Motor neuron (in vitro differentiated cells): ENCODE measurements around the gene OGG1. TPM values are rescaled to one million over a fixed set of nuclear protein-coding genes. Genes with fewer than 3 reads are reported as not detected.
A peak's percentile ranks its signal among the peaks of the same experiment; 100 is the strongest.

ENCODE experiments used
- ATAC-seq, 8 experiments: fragments of 200-7000 bp; cut with Tn5 transposase; replicated peaks in 6 of 8; 2 replicates each; pipeline ENCODE4 v1.8.0; 2021; ENCODE audit warnings: mild to moderate bottlenecking in 8 of 8, moderate library complexity in 8 of 8
- H3K27ac ChIP-seq, 2 donors: fragments of 250-450 bp; sonication (Bioruptor Pico); 2 replicates each; pipeline ENCODE4 v1.9.0; 2021; ENCODE audit warnings: antibody characterized with exemption in 2 of 2, mild to moderate bottlenecking in 2 of 2, moderate library complexity in 1 of 2
- H3K4me1 ChIP-seq, 2 donors: fragments of 250-450 bp; sonication (Bioruptor Pico); replicated peaks in 1 of 2; 2 replicates each; pipeline ENCODE4 v1.6.1; 2021; ENCODE audit warnings: antibody characterized with exemption in 2 of 2, mild to moderate bottlenecking in 2 of 2, moderate library complexity in 1 of 2
- H3K4me3 ChIP-seq, 5 donors: fragments of 250-450 bp; sonication (Bioruptor Pico); 2 replicates each; pipeline ENCODE4 v1.9.0; 2021; ENCODE audit warnings: antibody characterized with exemption in 5 of 5, mild to moderate bottlenecking in 5 of 5, moderate library complexity in 4 of 5
- WGBS, 10 experiments: fragments of 450-650 bp; shearing (Covaris generic); methylation state at CpG; one replicate each; pipeline ENCODE4 v1.0.0; 2022; 5-methylcytosine and 5-hydroxymethylcytosine counted together
- in situ Hi-C, 9 experiments: fragments of 400-800 bp; cut with MboI; loops; one replicate each; pipeline ENCODE4 v1.15.0; 2021; ENCODE audit warnings: low sequenced_read_pairs in 9 of 9, low pct_unique_long_range_greater_than_20kb in 2 of 9; ENCODE audit not compliant: unreplicated experiment in 9 of 9
- total RNA-seq, 8 experiments: library from RNA; unstranded; fragments of 300-600 nt; gene quantifications; 2 replicates each; pipeline versions ENCODE4 v1.2.3 to v1.2.4, GENCODE V29; 2022

Gene OGG1
- total RNA-seq, 8 experiments from 2014 or later: 11.9 to 28.1 (median 22.4) TPM

- in situ Hi-C loops: no loop called here
These were observed 47.6 kb downstream of the OGG1 start for GRCh38 chr3:9797196-9797945.

GRCh38 chr3:9800529-9800928 lies 50.8 kb downstream of the OGG1 start:
- ATAC-seq: peak in 1 of 8 experiments; percentile 57
- in situ Hi-C loops: no loop called here

More at GRCh38 chr3:9797196-9797945, 47.6 kb downstream of the OGG1 start:
- Histone ChIP-seq H3K4me3 (no peak overlapping the region), H3K4me1 (peaks cover 3 to 4% of the 10 kb centered on the region in 2 donors), H3K27ac (no peak overlapping the region)
- 89 to 100% (median 99%) methylated on average over 1 to 8 of the region's 12 CpGs for WGBS, 10 experiments
- no peak for ATAC-seq

GRCh38 chr3:9803494-9803893 lies 53.7 kb downstream of the OGG1 start:
- Histone ChIP-seq H3K4me3 (no peak overlapping the region), H3K4me1 (no peaks in the 10 kb centered on the region), H3K27ac (no peak overlapping the region)
- WGBS, 10 experiments: 40 to 100% (median 80%) methylated on average over 1 of the region's 1 CpG; no CpG with 5 or more reads in 6 of the 10 experiments
- no peak for ATAC-seq
- in situ Hi-C loops: no loop called here

More at GRCh38 chr3:9800529-9800928, 50.8 kb downstream of the OGG1 start:
- Histone ChIP-seq H3K4me3 (no peak overlapping the region), H3K4me1 (no peaks in the 10 kb centered on the region), H3K27ac (no peak overlapping the region)
- 40 to 95% (median 91%) methylated on average over 1 to 5 of the region's 5 CpGs; no CpG with 5 or more reads in 5 of the 10 experiments for WGBS, 10 experiments

GRCh38 chr3:9804996-9805395 lies 55.2 kb downstream of the OGG1 start:
- Histone ChIP-seq H3K4me1 (peaks cover 6 to 11% of the 10 kb centered on the region in 2 donors), H3K27ac (no peak overlapping the region), H3K4me3 (no peak overlapping the region)
- in situ Hi-C loops: no loop called here
- ATAC-seq: no peak
- 76 to 100% (median 97%) methylated on average over 1 to 5 of the region's 5 CpGs; no CpG with 5 or more reads in 2 of the 10 experiments for WGBS, 10 experiments

GRCh38 chr3:9806137-9806536 lies 56.4 kb downstream of the OGG1 start:
- H3K4me3 ChIP-seq: no peak overlapping the region
- in situ Hi-C loops: no loop called here
- no peak for ATAC-seq
- H3K27ac ChIP-seq: no peak overlapping the region
- 17 to 100% (median 96%) methylated on average over 1 to 12 of the region's 12 CpGs; no CpG with 5 or more reads in 2 of the 10 experiments for WGBS, 10 experiments
- peaks cover 13 to 17% of the 10 kb centered on the region in 2 donors for H3K4me1 ChIP-seq

Other genes starting within 250 kb of the OGG1 start
- 10 to 100 TPM in 3 of 8 experiments, 1 to 10 TPM in 2, under 1 TPM in 3; 0.25 to 15.1 (median 8.3) TPM for gene LHFPL4, start 196.1 kb upstream of the OGG1 start, total RNA-seq
- gene MTMR14, start 100.4 kb upstream of the OGG1 start, total RNA-seq: 10 to 100 TPM; 12.4 to 26.9 (median 18.5) TPM
- gene CPNE9, start 46.1 kb upstream of the OGG1 start, total RNA-seq: 1 to 10 TPM in 1 of 8 experiments, under 1 TPM in 5, not detected in 2; 0.14 to 1.4 (median 0.36) TPM
- 10 to 100 TPM in 7 of 8 experiments, 1 to 10 TPM in 1; 9.7 to 22.7 (median 13.6) TPM for gene BRPF1, start 18.2 kb upstream of the OGG1 start, total RNA-seq
- gene CAMK1, start 20.0 kb downstream of the OGG1 start, total RNA-seq: 10 to 100 TPM in 1 of 8 experiments, 1 to 10 TPM in 7; 1.2 to 19.0 (median 5.1) TPM
- 10 to 100 TPM; 23.0 to 56.2 (median 40.7) TPM for gene TADA3, start 42.5 kb downstream of the OGG1 start, total RNA-seq
- gene ARPC4, start 43.1 kb downstream of the OGG1 start, total RNA-seq: 100 to 1,000 TPM in 5 of 8 experiments, 10 to 100 TPM in 3; 75.0 to 158 (median 120) TPM
- 10 to 100 TPM in 6 of 8 experiments, 1 to 10 TPM in 2; 8.4 to 41.3 (median 14.0) TPM for gene TTLL3, start 60.3 kb downstream of the OGG1 start, total RNA-seq
- 10 to 100 TPM; 23.5 to 44.9 (median 29.5) TPM for gene RPUSD3, start 94.1 kb downstream of the OGG1 start, total RNA-seq
- gene CIDEC, start 130.3 kb downstream of the OGG1 start, total RNA-seq: under 1 TPM in 1 of 8 experiments, not detected in 7; 0.43 TPM
- 10 to 100 TPM; 14.2 to 31.7 (median 25.2) TPM for gene JAGN1, start 140.7 kb downstream of the OGG1 start, total RNA-seq
- 1 to 10 TPM in 2 of 8 experiments, under 1 TPM in 6; 0.23 to 1.8 (median 0.45) TPM for gene IL17RE, start 152.9 kb downstream of the OGG1 start, total RNA-seq
- 10 to 100 TPM in 4 of 8 experiments, 1 to 10 TPM in 4; 2.7 to 50.7 (median 10.6) TPM for gene IL17RC, start 167.1 kb downstream of the OGG1 start, total RNA-seq
- 10 to 100 TPM; 14.1 to 55.7 (median 34.1) TPM for gene CRELD1, start 183.9 kb downstream of the OGG1 start, total RNA-seq
- gene PRRT3, start 202.5 kb downstream of the OGG1 start, total RNA-seq: 1 to 10 TPM; 1.2 to 4.3 (median 3.4) TPM
- 10 to 100 TPM; 25.9 to 95.0 (median 44.6) TPM for gene EMC3, start 236.9 kb downstream of the OGG1 start, total RNA-seq